Measurements from ENCODE around the gene ATP8B2.
"Not testable (repeated sequence)": the region's sequence is repeated elsewhere in the genome, so short reads cannot be mapped to it uniquely, and the experiment has no call there.

ATP8B2 gene

DNA sequence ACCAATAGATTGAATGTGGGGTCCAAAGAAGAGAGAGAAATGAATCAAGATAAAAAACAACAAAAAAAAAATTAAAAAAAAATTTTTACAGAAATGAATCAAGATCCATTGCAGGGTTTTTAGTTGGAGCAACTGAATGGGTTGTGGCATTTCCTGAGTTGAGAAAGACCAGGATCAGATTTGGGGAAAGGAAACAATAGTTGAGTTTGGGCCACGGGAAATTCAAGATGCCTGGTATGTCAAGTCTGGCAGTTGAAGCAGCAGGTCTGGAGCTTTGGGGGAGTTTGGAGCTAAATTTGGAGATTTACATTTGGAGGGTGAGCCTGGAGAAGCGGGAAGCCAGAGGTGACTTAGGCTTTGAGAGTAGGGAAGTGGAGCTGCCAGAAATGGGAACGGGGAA is 22.6 kb downstream of the ATP8B2 start:
- no peak for DNase-seq

DNA sequence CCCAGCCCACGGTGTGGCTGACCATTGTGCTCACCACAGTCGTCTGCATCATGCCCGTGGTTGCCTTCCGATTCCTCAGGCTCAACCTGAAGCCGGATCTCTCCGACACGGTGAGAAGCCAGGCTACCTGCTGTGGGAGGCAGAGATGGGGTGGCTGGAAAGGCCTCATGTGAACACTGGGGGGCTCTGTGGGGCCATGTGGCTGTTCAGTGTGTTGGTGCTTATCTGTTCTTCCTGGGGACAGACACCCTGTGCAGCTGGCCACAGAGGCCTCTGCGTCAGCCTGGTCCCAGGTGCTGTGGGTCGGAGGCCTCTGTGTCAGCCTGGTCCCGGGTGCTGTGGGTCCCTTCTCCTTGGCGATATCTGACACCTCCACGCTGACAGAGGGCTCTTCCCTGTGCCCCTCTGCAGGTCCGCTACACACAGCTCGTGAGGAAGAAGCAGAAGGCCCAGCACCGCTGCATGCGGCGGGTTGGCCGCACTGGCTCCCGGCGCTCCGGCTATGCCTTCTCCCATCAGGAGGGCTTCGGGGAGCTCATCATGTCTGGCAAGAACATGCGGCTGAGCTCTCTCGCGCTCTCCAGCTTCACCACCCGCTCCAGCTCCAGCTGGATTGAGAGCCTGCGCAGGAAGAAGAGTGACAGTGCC is 23.2 kb downstream of the ATP8B2 start:
- DNase-seq: no peak

DNA sequence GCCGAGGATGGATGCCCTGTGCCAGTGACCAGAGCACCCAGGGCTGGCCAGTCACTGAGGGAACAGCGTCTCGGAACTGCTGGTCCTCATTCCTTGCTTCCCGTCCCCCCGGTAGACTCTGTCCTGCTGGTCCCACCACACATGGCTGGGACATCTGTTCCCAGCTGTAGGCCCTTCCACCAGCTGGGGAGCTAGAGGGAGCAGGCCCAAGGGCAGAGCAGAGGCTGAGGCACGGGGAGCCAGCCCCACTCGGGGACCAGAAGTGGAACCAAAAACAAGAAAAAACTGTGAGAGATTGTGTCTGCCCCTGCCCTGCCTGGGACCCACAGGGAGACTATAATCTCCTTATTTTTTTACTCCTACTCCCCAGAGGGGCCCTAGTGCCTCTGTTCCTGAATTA is 23.8 kb downstream of the ATP8B2 start:
- no peak for DNase-seq

DNA sequence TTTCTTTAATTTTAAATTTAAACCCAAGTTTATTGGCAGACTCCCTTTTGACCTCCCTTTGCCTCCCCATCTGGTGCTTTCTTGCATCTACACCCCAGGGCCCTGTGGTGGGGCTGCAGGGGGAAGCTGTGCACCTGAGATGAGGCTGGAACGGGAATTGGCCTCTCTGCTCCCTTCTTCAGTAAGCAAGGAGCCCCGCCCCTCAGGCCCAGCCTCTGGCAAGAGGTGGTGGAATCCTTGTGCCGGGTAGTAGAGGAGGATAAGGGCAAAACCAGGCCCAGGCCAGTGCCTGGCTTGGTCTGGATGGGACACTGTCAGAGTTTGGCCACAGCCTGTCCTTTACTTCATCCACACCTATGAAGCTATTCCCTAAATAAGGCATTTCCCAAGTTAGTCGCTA is 25.1 kb downstream of the ATP8B2 start:
- no peak for DNase-seq

DNA sequence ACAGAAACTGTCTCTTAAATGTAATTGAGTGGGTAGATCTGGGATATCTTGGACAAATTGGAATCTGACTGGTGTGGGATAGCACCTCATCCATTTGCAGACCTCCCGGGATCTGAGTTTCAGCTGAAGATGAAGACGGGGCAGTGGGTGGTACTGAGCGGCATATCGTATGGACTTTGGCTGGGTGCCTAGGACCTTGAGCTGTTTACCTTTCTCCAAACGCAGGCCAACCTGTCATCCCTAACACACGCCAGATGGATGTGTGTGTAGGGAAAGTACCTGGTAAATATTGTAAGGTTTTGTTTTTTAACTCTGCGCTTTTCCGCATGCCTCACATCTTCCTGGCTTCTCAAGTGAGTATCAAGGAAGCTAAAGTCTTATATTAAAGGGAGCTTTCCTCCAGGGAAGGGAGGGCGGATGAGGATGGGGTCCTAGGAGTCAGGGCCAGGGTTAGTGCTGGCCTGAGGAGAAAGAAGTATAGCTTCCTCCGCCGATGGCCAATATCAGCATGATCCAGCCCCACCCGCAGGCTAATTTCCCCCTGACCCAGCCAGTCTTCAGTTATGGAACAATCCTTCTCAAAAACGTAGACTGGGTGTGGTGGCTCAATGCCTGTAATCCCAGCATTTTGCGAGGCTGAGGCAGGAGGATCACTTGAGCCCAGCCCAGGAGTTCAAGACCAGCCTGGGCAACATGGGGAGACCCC is 26.2 kb downstream of the ATP8B2 start:
- no peak for DNase-seq

DNA sequence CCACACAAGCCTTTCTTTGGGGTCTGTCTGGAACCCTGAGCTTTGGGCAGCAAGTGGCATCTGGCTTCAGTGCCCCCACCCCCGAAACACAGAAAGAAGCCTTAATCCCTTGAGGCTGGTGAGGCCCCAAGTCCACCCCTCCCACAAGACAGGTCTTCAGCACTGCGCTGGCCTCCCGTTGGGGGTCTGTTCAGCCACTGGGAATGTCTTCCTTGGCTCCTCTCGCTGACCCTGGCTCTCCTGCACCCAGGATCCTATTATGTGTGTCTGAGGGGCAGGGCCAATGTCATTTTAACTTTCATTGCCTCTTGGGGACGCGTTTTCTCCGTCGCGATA is 26.9 kb downstream of the ATP8B2 start:
- no peak for DNase-seq

DNA sequence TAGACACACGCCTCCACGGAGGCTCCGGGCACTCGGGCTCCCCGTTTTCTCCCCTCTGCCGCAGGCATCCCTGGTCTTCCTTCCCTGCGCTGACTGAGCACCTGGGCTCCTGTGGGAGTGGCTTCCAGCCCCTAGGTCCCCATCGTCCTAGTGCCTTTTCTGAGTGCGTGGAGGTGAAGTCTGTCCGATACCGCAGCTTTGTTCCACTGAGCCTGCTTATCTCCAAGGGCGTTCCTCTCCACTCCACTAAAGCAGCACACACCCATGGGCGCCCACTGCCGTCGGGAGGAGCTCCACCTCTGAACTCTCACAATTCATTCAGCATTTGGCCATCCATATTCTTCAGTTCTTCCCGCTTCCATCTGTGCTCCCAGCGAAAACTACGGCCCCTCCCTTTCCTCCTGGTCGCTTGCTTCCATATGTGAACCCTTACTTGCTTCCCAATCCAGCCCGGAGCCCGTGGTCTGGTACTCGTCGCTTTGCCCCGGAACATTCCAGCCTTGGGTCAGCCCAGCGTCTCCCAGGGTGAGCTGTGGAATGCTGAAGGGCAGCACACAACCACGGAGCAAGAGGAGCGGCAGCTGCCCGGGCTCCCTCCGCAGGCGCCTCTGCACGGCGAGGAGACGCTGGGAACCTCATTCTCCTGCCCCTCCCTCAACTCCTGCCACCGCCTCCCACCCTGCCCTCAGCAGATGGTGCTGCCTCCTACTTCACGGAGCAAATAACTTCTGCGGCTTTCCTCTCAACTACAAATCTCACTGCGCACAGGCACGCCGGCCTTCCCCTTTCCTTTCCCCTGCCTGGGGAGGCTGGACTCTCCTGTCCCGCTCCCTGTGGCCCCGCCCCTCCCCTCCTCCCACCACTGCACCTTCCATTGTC is 27.5 kb downstream of the ATP8B2 start:
- peak; percentile 54 for DNase-seq

DNA sequence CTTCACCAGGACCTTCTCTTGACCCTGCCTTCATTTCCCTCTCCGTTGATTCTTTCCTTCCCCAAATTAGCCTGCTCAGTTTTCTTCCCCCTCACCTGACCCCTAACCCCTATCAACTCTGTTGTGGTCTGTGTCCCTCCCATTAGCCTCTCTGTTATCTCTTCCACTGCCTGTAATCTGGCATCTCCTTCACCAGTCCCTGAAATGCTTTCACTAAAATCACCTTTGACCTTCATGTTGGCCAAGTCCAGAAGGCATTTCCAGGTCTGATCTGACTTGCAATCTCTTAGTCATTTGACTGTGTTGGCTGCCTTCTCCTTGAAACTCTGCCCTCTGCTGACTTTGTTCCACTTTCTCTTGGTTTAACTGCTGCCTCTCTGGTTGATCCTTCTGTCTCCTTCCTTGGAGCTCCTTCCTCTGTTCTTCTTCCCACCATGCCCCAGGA is 28.2 kb downstream of the ATP8B2 start:
- peak; percentile 43 for DNase-seq

DNA sequence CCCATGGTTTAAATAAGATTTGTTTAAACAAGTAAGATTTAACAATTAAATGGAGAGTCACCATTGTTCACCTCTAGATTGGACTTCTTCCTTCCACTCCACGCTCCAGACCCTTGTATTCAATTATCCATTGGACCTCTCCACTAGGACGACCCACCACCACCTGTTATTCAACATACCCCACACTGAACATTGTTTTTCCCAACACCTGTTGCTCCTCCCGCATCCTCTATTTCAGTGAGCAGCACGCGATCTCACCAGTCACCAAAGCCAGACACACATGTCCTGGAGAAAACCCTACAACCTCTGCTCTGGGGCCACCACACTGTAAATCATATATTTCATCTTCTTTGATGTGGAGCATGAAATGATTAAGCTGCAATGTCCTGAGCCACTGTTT is 28.6 kb downstream of the ATP8B2 start:
- no peak for DNase-seq

DNA sequence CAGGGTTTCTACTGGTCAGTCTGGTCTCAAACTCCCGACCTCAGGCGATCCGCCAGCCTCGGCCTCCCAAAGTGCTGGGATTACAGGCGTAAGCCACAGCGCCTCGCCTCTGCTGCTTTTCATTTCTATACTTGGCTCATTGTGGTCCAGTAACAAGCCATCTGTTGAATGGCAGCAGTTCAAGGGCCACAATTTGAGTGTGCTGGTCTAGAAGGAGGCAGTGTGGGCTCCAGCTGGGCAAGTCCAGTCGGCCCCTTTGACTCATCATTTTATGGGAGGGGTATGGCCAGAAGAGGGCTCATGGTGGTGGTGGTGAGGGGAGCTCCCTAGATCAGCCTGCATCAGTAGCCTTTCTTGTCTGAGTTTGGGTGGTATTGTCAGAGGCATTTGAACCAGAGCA is 33.2 kb downstream of the ATP8B2 start:
- no peak for DNase-seq

DNA sequence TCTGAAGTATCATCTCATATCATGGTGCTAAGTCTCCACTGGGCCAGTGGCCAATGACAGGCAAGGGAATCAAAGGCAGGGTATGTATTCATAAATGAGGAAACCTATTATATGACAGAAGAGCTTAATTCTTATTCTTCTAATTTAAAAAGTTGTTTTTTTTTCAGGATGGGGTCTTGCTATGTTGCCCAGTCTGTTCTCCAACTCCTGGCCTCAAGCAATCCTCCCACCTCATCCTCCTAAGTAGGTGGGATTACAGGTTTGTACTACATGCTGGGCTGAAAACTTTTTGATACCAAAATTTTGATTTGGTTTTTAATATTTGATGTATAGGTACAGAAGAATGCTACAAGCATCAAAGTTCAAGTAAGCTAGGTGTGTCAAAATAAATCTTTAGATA is 35.0 kb downstream of the ATP8B2 start:
- no peak for DNase-seq

DNA sequence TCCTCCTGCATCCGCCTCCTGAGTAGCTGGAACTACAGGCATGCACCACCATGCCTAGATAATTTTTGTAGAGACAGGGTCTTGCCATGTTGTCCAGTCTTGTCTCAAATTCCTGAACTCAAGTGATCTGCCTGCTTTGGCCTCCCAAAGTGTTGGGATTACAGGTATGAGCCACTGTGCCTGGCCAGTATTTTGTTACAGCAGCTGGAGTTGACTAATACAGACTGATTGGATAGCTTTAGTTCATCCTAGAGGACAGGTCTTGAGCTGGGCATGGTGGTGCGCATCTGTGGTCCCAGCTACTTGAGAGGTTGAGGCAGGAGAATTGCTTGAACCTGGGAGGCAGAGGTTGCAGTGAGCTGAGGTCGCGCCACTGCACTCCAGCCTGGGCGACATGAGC is 35.6 kb downstream of the ATP8B2 start:
- not testable (repeated sequence) for DNase-seq

DNA sequence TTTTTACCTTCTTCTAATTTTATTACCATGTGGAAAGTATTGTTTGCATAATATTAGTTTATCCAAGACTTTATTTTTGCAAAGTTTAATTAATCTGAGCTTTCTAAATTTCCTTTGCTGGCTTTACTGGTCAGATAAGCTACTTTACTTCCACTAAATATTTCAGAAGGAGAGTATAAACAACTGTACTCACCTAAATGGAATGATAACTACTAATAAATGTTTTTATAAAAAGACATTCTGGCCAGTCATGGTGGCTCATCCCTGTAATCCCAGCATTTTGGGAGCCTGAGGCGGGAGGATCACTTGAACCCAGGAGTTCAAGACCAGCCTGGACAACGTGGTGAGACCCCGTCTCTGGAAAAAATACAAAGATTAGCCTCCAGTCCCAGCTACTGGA is 36.0 kb downstream of the ATP8B2 start:
- DNase-seq: no peak

DNA sequence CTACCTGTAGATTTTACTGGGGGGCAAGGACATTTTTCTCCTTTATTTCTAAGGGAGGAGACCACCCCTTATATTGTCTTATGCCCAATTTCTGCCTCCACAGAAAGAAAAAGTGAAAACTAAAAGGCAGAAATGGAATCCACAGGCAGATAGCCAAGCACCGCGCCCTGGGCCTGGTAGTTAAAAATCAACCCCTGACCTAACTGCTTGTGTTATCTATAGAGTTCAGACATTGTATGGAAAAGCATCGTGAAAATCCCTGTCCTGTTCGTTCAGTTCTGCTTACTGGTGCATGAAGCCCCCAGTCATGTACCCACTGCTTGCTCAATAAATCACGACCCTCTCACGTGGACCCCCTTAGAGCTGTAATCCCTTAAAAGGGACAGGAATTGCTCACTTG is 46.1 kb downstream of the ATP8B2 start:
- no peak for DNase-seq

DNA sequence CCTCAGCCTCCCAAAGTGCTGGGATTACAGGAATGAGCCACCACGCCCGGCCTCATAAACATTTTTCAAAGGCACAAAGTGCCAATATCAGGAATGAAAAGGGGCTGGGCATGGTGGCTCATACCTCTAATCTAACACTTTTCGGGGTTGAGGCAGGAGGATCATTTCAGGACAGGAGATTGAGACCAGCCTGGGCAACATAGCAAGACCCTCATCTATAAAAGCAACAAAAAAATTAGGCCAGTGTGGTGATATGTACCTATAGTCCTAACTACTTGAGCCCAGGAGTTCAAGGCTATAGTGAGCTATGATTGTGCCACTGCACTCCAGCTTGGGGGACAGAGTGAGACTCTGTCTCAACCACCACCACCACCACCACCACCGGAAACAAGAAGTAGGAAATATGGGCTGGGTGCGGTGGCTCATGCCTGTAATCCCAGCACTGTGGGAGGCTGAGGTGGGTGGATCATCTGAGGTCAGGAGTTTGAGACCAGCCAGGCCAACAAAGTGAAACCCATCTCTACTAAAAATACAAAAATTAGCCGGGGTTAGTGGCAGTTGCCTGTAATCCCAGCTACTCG is 48.5 kb downstream of the ATP8B2 start:
- peak; percentile 38 for DNase-seq

DNA sequence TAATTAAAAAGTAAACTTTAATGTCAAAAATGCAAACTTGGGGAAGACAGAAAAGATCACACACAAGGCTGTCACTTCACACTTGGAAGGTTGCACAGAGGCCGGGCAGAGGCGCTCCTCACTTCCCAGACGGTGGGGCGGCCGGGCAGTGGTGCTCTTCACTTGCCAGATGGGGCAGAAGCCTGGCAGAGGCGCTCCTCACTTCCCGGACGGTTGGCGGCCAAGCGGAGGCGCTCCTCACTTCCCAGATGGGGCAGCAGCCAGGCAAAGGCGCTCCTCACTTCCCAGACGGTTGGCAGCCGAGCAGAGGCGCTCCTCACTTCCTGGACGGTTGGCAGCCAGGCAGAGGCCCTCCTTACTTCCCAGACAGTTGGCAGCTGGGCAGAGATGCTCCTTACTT is 54.0 kb downstream of the ATP8B2 start:
- DNase-seq: no peak

DNA sequence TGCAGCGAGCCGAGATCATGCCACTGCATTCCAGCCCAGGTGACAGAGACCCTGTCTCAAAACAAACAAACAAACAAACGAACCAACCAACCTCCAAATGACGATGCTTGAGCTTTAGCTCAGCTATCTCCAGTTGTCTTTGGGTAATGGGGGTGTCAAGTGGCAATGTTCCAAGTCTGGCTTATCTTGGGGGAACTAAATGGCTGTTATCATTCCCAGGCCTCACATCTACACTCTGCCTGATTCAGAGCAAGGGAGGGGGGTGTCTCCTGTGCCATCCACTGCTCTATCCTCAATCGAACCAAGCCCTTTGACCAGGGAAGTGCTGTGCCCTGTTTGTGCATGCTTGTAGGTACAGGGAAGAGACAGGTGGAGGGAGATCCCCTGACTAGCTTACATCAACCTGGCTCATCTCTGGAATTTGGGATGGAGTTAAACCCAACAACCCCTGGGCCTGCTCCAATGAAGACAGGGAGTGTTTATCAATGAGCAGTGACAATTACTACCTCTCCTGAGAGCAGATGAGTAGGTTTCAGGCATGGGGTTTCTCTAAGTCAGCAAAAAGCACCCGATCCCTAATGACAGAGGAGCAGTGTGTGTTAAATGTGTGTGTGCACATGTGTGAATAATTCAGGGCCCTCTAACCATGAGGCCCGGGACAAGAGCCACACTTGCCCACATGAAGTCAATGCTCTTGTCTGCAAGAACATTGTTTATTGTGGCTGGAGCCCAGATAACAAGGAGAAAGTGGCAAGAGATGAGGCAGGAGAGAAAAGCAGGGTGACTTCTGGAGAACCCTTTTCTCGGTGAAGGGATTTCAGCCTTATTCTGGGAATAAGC is 59.5 kb downstream of the ATP8B2 start:
- DNase-seq: no peak

DNA sequence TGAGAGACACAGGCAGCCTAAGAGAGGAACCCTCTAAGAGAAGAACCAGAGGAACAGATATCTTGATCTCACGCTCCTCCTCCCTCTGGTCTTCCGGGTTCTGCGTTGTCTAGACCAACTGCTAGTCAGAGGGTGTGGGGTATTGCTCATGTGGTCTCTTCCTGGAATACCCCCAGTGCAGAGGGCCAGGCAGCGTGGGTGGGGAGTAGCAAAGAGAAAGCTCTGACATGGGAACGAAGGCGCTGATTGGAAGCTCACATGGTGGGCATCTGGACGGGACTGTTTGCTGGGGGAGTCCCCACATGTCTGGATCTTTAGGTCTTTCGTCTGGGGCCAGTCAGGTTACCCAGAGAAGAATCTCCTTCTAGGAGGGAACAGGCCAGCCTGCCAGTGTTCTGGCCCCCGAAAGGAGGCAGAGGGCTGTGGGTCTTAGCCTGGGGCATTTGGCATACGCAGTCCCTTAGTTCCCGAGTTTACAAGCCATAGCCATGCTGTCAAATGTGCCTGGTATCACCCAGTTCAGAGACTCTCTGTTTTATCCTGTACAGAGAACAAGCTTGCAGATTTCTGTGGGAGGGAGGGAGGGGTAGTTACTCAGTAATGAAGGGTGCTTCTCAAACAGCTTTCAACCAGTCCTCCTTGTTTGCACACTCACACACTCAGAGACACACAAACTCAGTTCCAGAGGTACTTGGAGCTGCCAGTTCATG is 61.5 kb downstream of the ATP8B2 start:
- DNase-seq: peak; percentile 88

DNA sequence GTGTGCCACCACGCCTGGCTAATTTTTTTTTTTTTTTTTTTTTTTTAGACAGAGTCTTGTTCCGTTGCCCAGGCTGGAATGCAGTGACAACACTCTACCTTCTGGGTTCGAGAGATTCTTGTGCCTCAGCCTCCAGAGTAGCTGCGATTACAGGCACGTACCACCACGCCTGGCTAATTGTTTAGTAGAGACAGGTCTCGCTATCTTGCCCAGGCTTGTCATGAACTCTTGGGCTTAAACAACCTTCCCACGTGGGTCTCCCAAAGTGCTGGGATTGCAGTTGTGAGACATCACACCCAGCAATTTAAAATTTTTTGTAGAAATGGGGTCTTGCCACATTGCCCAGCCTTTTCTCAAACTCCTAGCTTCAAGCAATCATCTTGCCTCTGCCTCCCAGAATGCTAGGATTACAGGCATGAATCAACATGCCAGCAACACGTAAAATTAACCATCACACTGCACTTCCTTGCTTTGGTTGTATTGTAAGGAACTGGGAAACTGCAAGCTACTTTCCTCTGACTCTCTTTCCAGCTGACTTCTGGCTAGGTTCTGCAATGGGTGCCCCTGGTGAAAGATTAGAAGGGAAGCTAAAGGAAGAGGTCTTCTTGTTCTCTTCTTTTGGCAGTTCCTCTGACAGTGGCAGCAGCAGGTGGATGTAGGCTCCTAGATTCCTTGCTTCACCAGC is 65.9 kb downstream of the ATP8B2 start:
- no peak for DNase-seq

DNA sequence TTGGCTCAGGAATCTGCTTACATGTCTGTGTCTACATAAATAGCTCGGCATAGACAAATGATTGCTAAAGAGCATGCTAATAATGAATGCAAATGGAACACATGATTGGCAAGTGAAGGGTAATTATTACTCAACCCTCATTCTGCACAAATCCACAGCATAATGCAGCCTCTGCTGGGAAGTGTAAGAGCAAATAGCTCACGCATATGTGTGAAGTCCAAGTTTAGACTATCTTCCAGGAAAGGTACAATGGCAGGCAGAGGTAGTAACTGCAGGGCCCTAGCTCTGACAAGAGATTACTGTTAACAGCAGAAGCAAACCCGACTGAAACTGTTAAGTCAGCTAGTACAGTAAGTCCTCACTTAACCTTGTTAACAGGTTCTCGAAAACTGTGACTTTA is 72.8 kb downstream of the ATP8B2 start:
- DNase-seq: no peak

DNA sequence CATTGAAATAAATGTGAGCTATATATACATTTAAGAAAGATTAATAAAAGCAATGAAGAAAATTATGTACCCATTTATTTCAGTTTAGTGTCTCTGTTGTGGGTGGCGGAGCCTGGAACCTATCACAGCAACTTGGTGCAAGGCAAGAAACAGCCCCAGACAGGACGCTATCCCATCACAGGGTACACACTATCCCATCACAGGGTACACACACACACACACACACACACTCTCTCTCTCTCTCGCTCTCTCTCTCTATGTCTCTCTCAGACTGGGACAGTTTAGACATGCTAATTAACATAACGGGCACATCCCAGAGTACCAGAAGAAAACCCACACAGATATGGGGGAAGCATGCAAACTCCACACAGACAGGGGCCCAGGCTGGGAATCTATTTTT is 73.4 kb downstream of the ATP8B2 start:
- no peak for DNase-seq

All from stimulated activated CD4-positive, alpha-beta T cell treated with anti-CD3 and anti-CD28 coated beads, Interleukin-1b, Interleukin-23, amount 100 ng/mL, for 48 hours (primary cell).